Stomach (tissue), 9 donors: ENCODE results near the gene POU2AF1. TPM values are rescaled to one million over a fixed set of nuclear protein-coding genes. Genes with fewer than 3 reads are reported as not detected.

Experiments used
- DNase-seq, 2 donors: peaks; one replicate each; pipeline versions ENCODE4 v3.0.0 to v3.0.0-alpha.2; 2013 to 2019
- H3K27ac ChIP-seq, 5 donors: fragments of 200-600 bp in 4 of 5; sonication (generic) in 4 of 5; one replicate each; pipeline ENCODE4 v1.5.1; 2013 to 2019; ENCODE audit warnings: mild to moderate bottlenecking in 1 of 5, moderate library complexity in 1 of 5
- H3K27me3 ChIP-seq, 3 donors: fragments of 200-600 bp; sonication (generic); one replicate each; pipeline ENCODE4 v1.5.1; 2017 to 2019; ENCODE audit warnings: mixed run types in 1 of 3
- H3K36me3 ChIP-seq, 4 donors: fragments of 200-600 bp; sonication (generic); 1 replicate in 3 of 4; 2 replicates in 1 of 4; pipeline ENCODE4 v1.5.1; 2016 to 2019
- H3K4me1 ChIP-seq, 4 donors: fragments of 200-600 bp; sonication (generic); one replicate each; pipeline ENCODE4 v1.5.1; 2016 to 2019
- H3K4me3 ChIP-seq, 4 donors: fragments of 200-600 bp; sonication (generic) in 3 of 4; one replicate each; pipeline ENCODE4 v1.5.1; 2016 to 2019; ENCODE audit warnings: mild to moderate bottlenecking in 1 of 4
- H3K9me3 ChIP-seq, 4 donors: fragments of 200-600 bp; sonication (generic); one replicate each; pipeline ENCODE4 v1.5.1; 2016 to 2019
- CTCF ChIP-seq, 7 experiments: fragments of 450-650 bp in 4 of 7; fragments of 200-600 bp in 3 of 7; sonication (generic) in 3 of 7; IDR thresholded peaks; one replicate each; pipeline ENCODE4 v1.5.1; 2016 to 2019; ENCODE audit warnings: antibody characterized with exemption in 7 of 7, control low read depth in 2 of 7, mild to moderate bottlenecking in 1 of 7
- EP300 ChIP-seq: sonication (generic); formaldehyde crosslinking; IDR thresholded peaks from one replicate; pipeline ENCODE4 v1.6.1; 2017; ENCODE audit warnings: antibody characterized with exemption
- POLR2A ChIP-seq, 4 donors: fragments of 450-650 bp; IDR thresholded peaks; one replicate each; pipeline ENCODE4 v1.6.1; 2016; ENCODE audit warnings: antibody characterized with exemption in 4 of 4, control low read depth in 2 of 4, mild to moderate bottlenecking in 1 of 4, moderate library complexity in 1 of 4
- POLR2AphosphoS5 ChIP-seq, 3 donors: sonication (generic); formaldehyde crosslinking; IDR thresholded peaks; one replicate each; pipeline ENCODE4 v1.6.1; 2016; ENCODE audit warnings: antibody characterized with exemption in 3 of 3
- WGBS, 5 donors: extraction: QIAGEN DNeasy Blood & Tissue Kit in 3 of 5; methylation state at CpG; one replicate each; pipeline versions ENCODE4 v1.1.5 to v1.1.7; 2013 to 2018; 5-methylcytosine and 5-hydroxymethylcytosine counted together
- intact Hi-C: fragments of 100-400 bp; cut with DNase I; formaldehyde crosslinking; loops from one replicate; pipeline ENCODE4 v1.15.1; 2023; ENCODE audit warnings: low total_unique reads
- polyA plus RNA-seq, 3 donors: library from polyadenylated mRNA; stranded (reverse); fragments of 200-250 nt; gene quantifications; one replicate each; pipeline ENCODE4 v1.2.3, GENCODE V29; 2013
- total RNA-seq, 5 donors: library from RNA; depleted of rRNA; stranded (reverse); fragments of >200 nt; gene quantifications; one replicate each; pipeline versions ENCODE4 v1.1.0 to v1.2.3, GENCODE V29; 2014 to 2016
- donor health status: healthy with polysubstance abuse.
- donor health status: Bipolar disorder and iron deficiency.
- donor health status: healthy.

POU2AF1 gene
- total and polyA plus RNA-seq, 8 donors = 2.8 to 43.2 (median 8.8) TPM; not detected in 1

DNA sequence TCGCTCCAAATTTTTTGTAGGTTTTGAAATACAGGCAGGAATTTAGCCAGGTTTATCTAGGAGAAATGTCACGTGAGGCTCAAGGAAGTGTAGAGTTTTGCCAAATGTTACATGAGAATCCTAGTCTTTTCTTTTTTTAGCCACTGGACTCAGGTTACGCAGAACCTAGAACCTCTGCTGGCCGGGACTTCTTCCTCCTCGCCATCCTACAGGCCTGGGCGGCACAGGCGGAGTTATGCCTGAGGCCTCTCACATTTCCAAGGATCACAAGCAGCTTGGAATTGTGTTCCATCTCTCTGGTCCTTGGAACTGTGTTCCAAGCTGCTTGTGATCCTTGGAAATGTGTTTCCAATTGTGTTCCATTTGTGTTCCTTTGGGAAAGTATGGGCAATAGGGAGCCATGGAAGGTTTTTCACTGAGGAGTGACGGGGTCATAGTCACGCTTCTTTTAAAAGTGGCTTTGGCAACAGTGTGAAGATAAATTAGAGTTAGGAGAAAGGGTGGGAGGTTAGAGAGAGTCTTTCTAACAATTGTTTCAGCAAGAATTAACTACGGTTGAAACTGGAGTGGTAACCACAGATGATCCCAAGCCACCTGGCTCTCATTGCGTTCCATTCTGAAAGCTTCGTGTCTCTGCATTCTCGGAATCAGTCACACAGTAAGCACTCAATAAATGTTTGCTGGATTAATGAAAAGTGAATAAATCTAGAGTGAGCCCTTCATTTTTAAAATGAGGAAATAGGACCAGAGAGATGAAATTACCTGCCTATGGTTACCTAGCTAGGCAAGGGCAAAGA, 12.5 kb upstream of the POU2AF1 start:
- Histone ChIP-seq H3K4me3 (no peak overlapping the region), H3K27me3 (no peaks in the 10 kb centered on the region)
- 71 to 86% (median 80%) methylated on average over 13 of the region's 13 CpGs for WGBS, 5 donors

GRCh38 chr11:111388842-111389241, 9.8 kb upstream of the POU2AF1 start:
- peaks cover 0 to 15% (median 10%) of the 10 kb centered on the region in 4 donors for H3K4me1 ChIP-seq
- no peak overlapping the region for H3K4me3 ChIP-seq
- DNase-seq = no peak
- WGBS, 5 donors = 38 to 64% (median 50%) methylated on average over 1 of the region's 1 CpG
- intact Hi-C loops = no loop called here
- no peak overlapping the region for H3K27ac ChIP-seq
- no peaks in the 10 kb centered on the region for H3K27me3 ChIP-seq
- H3K36me3 ChIP-seq = no peaks in the 10 kb centered on the region
- TF ChIP-seq EP300 (no peak), POLR2A (IDR thresholded peaks at IDR 0.05) (no peak), POLR2AphosphoS5 (IDR thresholded peaks at IDR 0.05) (no peak), CTCF (IDR thresholded peaks at IDR 0.05) (no peak)
- no peaks in the 10 kb centered on the region for H3K9me3 ChIP-seq

More for the DNA sequence above, 12.5 kb upstream of the POU2AF1 start:
- Histone ChIP-seq H3K36me3 (no peaks in the 10 kb centered on the region), H3K4me1 (peaks cover 4 to 14% (median 13%) of the 10 kb centered on the region in 4 donors), H3K9me3 (no peaks in the 10 kb centered on the region), H3K27ac (no peak overlapping the region)
- intact Hi-C loops = no loop called here
- TF ChIP-seq POLR2AphosphoS5 (IDR thresholded peaks at IDR 0.05) (no peak), POLR2A (IDR thresholded peaks at IDR 0.05) (no peak), CTCF (IDR thresholded peaks at IDR 0.05) (no peak)
- DNase-seq = peak in 1 of 2 donors; percentile 53

DNA sequence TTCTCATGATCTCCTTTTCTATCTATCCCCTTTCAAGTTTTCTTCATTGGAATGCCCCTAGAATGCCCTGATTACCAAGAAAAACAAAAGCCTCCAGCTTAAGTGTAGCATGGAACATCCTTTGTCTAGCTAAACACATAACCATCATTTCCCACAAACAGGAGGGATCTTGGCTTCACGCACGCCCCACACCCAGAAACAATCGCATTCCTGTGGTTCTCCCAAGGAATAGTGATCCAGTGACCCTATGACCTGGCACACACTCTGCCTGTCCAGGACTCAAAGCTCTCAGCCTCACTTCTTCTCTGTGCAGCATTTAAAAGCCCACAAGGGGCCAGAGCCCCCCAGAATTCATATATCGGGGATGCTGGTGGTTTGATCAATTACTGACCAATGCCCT, 9.3 kb upstream of the POU2AF1 start:
- H3K4me3 ChIP-seq = no peak overlapping the region
- no peaks in the 10 kb centered on the region for H3K9me3 ChIP-seq
- intact Hi-C loops = no loop called here
- H3K27ac ChIP-seq = no peak overlapping the region
- TF ChIP-seq EP300 (no peak), POLR2AphosphoS5 (IDR thresholded peaks at IDR 0.05) (no peak), POLR2A (IDR thresholded peaks at IDR 0.05) (no peak), CTCF (IDR thresholded peaks at IDR 0.05) (no peak)
- WGBS, 5 donors = 90 to 97% (median 92%) methylated on average over 4 of the region's 4 CpGs
- H3K4me1 ChIP-seq = peaks cover 0 to 15% (median 10%) of the 10 kb centered on the region in 4 donors
- DNase-seq = no peak
- no peaks in the 10 kb centered on the region for H3K27me3 ChIP-seq
- H3K36me3 ChIP-seq = no peaks in the 10 kb centered on the region

GRCh38 chr11:111387363-111387762, 8.3 kb upstream of the POU2AF1 start:
- no peaks in the 10 kb centered on the region for H3K9me3 ChIP-seq
- TF ChIP-seq EP300 (no peak), POLR2AphosphoS5 (IDR thresholded peaks at IDR 0.05) (peak in 1 of 3 donors; percentile 58), CTCF (IDR thresholded peaks at IDR 0.05) (no peak), POLR2A (IDR thresholded peaks at IDR 0.05) (no peak)
- DNase-seq = peak in 1 of 2 donors; percentile 95
- no peaks in the 10 kb centered on the region for H3K27me3 ChIP-seq
- no peaks in the 10 kb centered on the region for H3K36me3 ChIP-seq
- 22 to 58% (median 47%) methylated on average over 2 of the region's 2 CpGs for WGBS, 5 donors
- peak overlapping the region in 3 of 5 donors; percentile 3 to 52 (median 49) for H3K27ac ChIP-seq
- H3K4me1 ChIP-seq = peaks cover 0 to 15% (median 10%) of the 10 kb centered on the region in 4 donors
- intact Hi-C loops = no loop called here
- no peak overlapping the region for H3K4me3 ChIP-seq
